SK-N-SH (cell line): ENCODE data around the gene TECPR1. TPM values are rescaled to one million over a fixed set of nuclear protein-coding genes. Genes with fewer than 3 reads are reported as not detected.

Experiments used
- CTCF ChIA-PET: fragments of 300-600, 350-600 bp; formaldehyde crosslinking; extraction: SDS; loops from one replicate; lab custom pipeline; 2021; lab: Yijun Ruan, JAX
- POLR2A ChIA-PET: fragments of 350-600 bp; sonication (Branson Sonifier 250); formaldehyde crosslinking; extraction: SDS; loops from one replicate; lab custom pipeline; 2020; ENCODE audit warnings: antibody characterized with exemption, inconsistent platforms; lab: Yijun Ruan, JAX
- DNase-seq: peaks from one replicate; pipeline ENCODE4 v3.0.0; 2012
- H2AFZ ChIP-seq: fragments of 200-600 bp; sonication (generic); 2 replicates; pipeline ENCODE4 v1.8.1; 2016; ENCODE audit warnings: antibody characterized with exemption, mild to moderate bottlenecking, low read depth
- H3F3A ChIP-seq: fragments of 200-600 bp; sonication (generic); replicated peaks from 2 replicates; pipeline ENCODE3; 2016; ENCODE audit warnings: antibody characterized with exemption, mild to moderate bottlenecking; ENCODE audit not compliant: insufficient read depth
- H3K27ac ChIP-seq, 2 experiments: fragments of 200-500 bp in 1 of 2; fragments of 200-600 bp in 1 of 2; sonication (Bioruptor generic) in 1 of 2; sonication (generic), shearing (Covaris generic) in 1 of 2; 2 replicates each; pipeline versions ENCODE4 v1.5.1 to v1.6.1; 2014 to 2016; ENCODE audit warnings: low read depth in 2 of 2, inconsistent platforms in 1 of 2, low read length in 1 of 2, mild to moderate bottlenecking in 1 of 2, mixed read lengths in 1 of 2
- H3K27me3 ChIP-seq: fragments of 200-600 bp; sonication (generic), shearing (Covaris generic); 2 replicates; pipeline ENCODE4 v1.6.1; 2016; ENCODE audit warnings: mixed run types; ENCODE audit not compliant: insufficient read depth
- H3K36me3 ChIP-seq, 2 experiments: fragments of 200-500 bp in 1 of 2; fragments of 200-600 bp in 1 of 2; sonication (Bioruptor generic) in 1 of 2; sonication (generic) in 1 of 2; replicated peaks in 1 of 2; 2 replicates each; pipeline versions ENCODE3 to v1.5.1; 2014 to 2016; ENCODE audit warnings: low read length in 1 of 2, mild to moderate bottlenecking in 1 of 2; ENCODE audit not compliant: insufficient read depth in 2 of 2, control insufficient read depth in 1 of 2
- H3K4me1 ChIP-seq, 2 experiments: fragments of 200-500 bp in 1 of 2; fragments of 200-600 bp in 1 of 2; sonication (Bioruptor generic) in 1 of 2; sonication (generic), shearing (Covaris generic) in 1 of 2; 2 replicates each; pipeline versions ENCODE4 v1.5.1 to v1.6.1; 2014 to 2016; ENCODE audit warnings: low read depth in 1 of 2, low read length in 1 of 2, mixed run types in 1 of 2; ENCODE audit not compliant: insufficient read depth in 2 of 2, control insufficient read depth in 1 of 2
- H3K4me2 ChIP-seq: fragments of 200-600 bp; sonication (generic), shearing (Covaris generic); 2 replicates; pipeline ENCODE4 v1.6.1; 2017; ENCODE audit warnings: mixed run types
- H3K4me3 ChIP-seq, 2 experiments: fragments of 200-500 bp in 1 of 2; fragments of 200-600 bp in 1 of 2; sonication (Bioruptor generic) in 1 of 2; sonication (generic), shearing (Covaris generic) in 1 of 2; 2 replicates each; pipeline versions ENCODE4 v1.5.1 to v1.8.1; 2014 to 2016; ENCODE audit warnings: low read depth in 2 of 2, inconsistent platforms in 1 of 2, low read length in 1 of 2, mild to moderate bottlenecking in 1 of 2, mixed read lengths in 1 of 2, moderate library complexity in 1 of 2
- H3K79me2 ChIP-seq: fragments of 200-600 bp; sonication (generic); 2 replicates; pipeline ENCODE4 v1.8.1; 2017; ENCODE audit warnings: mild to moderate bottlenecking; ENCODE audit not compliant: insufficient read depth
- H3K9ac ChIP-seq: fragments of 200-600 bp; sonication (generic); 2 replicates; pipeline ENCODE4 v1.6.1; 2017; ENCODE audit warnings: mixed run types
- H3K9me2 ChIP-seq: fragments of 200-600 bp; sonication (generic); 2 replicates; pipeline ENCODE4 v1.6.1; 2017; ENCODE audit warnings: mixed run types
- H3K9me3 ChIP-seq: fragments of 200-600 bp; sonication (generic); 2 replicates; pipeline ENCODE4 v1.6.1; 2017; ENCODE audit warnings: mixed run types, mild to moderate bottlenecking, moderate library complexity
- H4K20me1 ChIP-seq: fragments of 200-600 bp; sonication (generic); 2 replicates; pipeline ENCODE4 v1.6.1; 2017; ENCODE audit warnings: mild to moderate bottlenecking, mixed run types; ENCODE audit not compliant: insufficient read depth
- CHD2 ChIP-seq: fragments of 150-350 bp; IDR thresholded peaks from 2 replicates; pipeline ENCODE4 v1.6.1; 2018; ENCODE audit warnings: low read length; ENCODE audit not compliant: partially characterized antibody
- CTCF ChIP-seq: fragments of 200-600 bp; sonication (generic); IDR thresholded peaks from 2 replicates; pipeline ENCODE4 v1.6.1; 2017; ENCODE audit warnings: antibody characterized with exemption, mild to moderate bottlenecking, moderate library complexity
- EP300 ChIP-seq, 2 experiments: IDR thresholded peaks; 2 replicates each; pipeline versions ENCODE4 v1.4.0 to v1.6.1; 2012; ENCODE audit warnings: borderline replicate concordance in 1 of 2, low read depth in 1 of 2, low read length in 1 of 2
- EZH2phosphoT487 ChIP-seq: fragments of 200-600 bp; sonication (generic); IDR thresholded peaks from 2 replicates; pipeline ENCODE4 v1.6.1; 2017; ENCODE audit warnings: low read depth, mixed run types, mild to moderate bottlenecking, antibody characterized with exemption, moderate library complexity, borderline replicate concordance
- FOSL2 ChIP-seq: IDR thresholded peaks from 2 replicates; pipeline ENCODE4 v1.4.0; 2012; ENCODE audit warnings: low read depth, mild to moderate bottlenecking, moderate library complexity, borderline replicate concordance
- FOXM1 ChIP-seq: IDR thresholded peaks from 2 replicates; pipeline ENCODE4 v1.4.0; 2012; ENCODE audit warnings: low read depth, mild to moderate bottlenecking
- GABPA ChIP-seq: IDR thresholded peaks from 2 replicates; pipeline ENCODE4 v1.4.0; 2012; ENCODE audit warnings: low read depth, mild to moderate bottlenecking
- GATA2 ChIP-seq: sonication (generic); formaldehyde crosslinking; IDR thresholded peaks from 2 replicates; pipeline ENCODE4 v1.5.0; 2020; ENCODE audit warnings: mild to moderate bottlenecking, missing genetic modification reagents
- MAX ChIP-seq: IDR thresholded peaks from 2 replicates; pipeline ENCODE4 v1.4.0; 2012; ENCODE audit warnings: low read depth
- MEF2A ChIP-seq: IDR thresholded peaks from 2 replicates; pipeline ENCODE4 v1.4.0; 2012; ENCODE audit warnings: low read depth, borderline replicate concordance
- NRF1 ChIP-seq: IDR thresholded peaks from 2 replicates; pipeline ENCODE4 v1.6.1; 2012; ENCODE audit warnings: low read depth, mild to moderate bottlenecking, low read length
- PBX3 ChIP-seq: IDR thresholded peaks from 2 replicates; pipeline ENCODE4; 2012
- RAD21 ChIP-seq: IDR thresholded peaks from 2 replicates; pipeline ENCODE4 v1.6.1; 2012; ENCODE audit warnings: mild to moderate bottlenecking, low read length
- RXRA ChIP-seq: IDR thresholded peaks from 2 replicates; pipeline ENCODE4 v1.4.0; 2012; ENCODE audit warnings: low read depth, mild to moderate bottlenecking, borderline replicate concordance
- TAF1 ChIP-seq: IDR thresholded peaks from 2 replicates; pipeline ENCODE4 v1.6.1; 2012; ENCODE audit warnings: low read depth, mild to moderate bottlenecking, low read length, moderate library complexity, borderline replicate concordance
- TCF12 ChIP-seq: IDR thresholded peaks from 2 replicates; pipeline ENCODE4 v1.4.0; 2012
- TEAD4 ChIP-seq: IDR thresholded peaks from 2 replicates; pipeline ENCODE4 v1.4.0; 2012; ENCODE audit warnings: mild to moderate bottlenecking, borderline replicate concordance; ENCODE audit not compliant: insufficient read depth
- USF1 ChIP-seq: IDR thresholded peaks from 2 replicates; pipeline ENCODE4 v1.4.0; 2012; ENCODE audit warnings: low read depth, borderline replicate concordance
- ZBTB33 ChIP-seq: IDR thresholded peaks from 2 replicates; pipeline ENCODE4 v1.4.0; 2012; ENCODE audit warnings: low read depth, borderline replicate concordance
- WGBS: methylation state at CpG from one replicate; pipeline ENCODE4 v1.1.6; 2017; ENCODE audit warnings: low lambda C conversion rate; 5-methylcytosine and 5-hydroxymethylcytosine counted together
- polyA plus RNA-seq, 3 experiments: library from polyadenylated mRNA; depleted of rRNA; stranded (reverse); fragments of >200 nt; gene quantifications; 2 replicates each; pipeline ENCODE4 v1.2.3, GENCODE V29; 2012

Gene TECPR1
- polyA plus RNA-seq, 1 of the 3 experiments (the other 2 are of a cell fraction): 6.8 TPM

- Histone ChIP-seq H3K36me3 (peaks cover 4 to 13% of the 10 kb centered on the region in 2 experiments), H3K4me2 (no peak overlapping the region), H3K27me3 (no peaks in the 10 kb centered on the region), H3F3A (peaks cover 4% of the 10 kb centered on the region), H3K9me3 (no peaks in the 10 kb centered on the region), H3K9ac (no peak overlapping the region), H3K4me1 (no peaks in the 10 kb centered on the region), H4K20me1 (no peaks in the 10 kb centered on the region), H2AFZ (no peak overlapping the region), H3K27ac (no peak overlapping the region), H3K9me2 (no peaks in the 10 kb centered on the region), H3K4me3 (no peak overlapping the region), H3K79me2 (no peaks in the 10 kb centered on the region)
- DNase-seq: no peak
- no peak for TF ChIP-seq GATA2 (CRISPR knock-in tag)
- TF ChIP-seq FOXM1: no peak
- no peak for TF ChIP-seq TEAD4
- no peak for TF ChIP-seq CHD2
- TF ChIP-seq EP300 (IDR thresholded peaks at IDR 0.05; ENCODE audit: borderline replicate concordance in 1 of 2, low read depth in 1 of 2, low read length in 1 of 2): no peak
- no peak for TF ChIP-seq CTCF
- TF ChIP-seq PBX3: no peak
- no peak for TF ChIP-seq GABPA
- no peak for TF ChIP-seq NRF1
- no peak for TF ChIP-seq RXRA
- TF ChIP-seq MEF2A: no peak
- WGBS: 85% methylated on average over 15 of the region's 16 CpGs
- ChIA-PET POLR2A (no interaction called here), CTCF (interaction anchor here (1.2 kb wide), 1 partner anchor 205 kb away, joined by 4 read pairs; no protein-coding TSS in a partner anchor)
Observed at GRCh38 chr7:98225913-98226614, 26.0 kb downstream of the TECPR1 start.

- Histone ChIP-seq H3K4me2 (no peak overlapping the region), H3K79me2 (no peaks in the 10 kb centered on the region), H3K36me3 (peaks cover 8 to 13% of the 10 kb centered on the region in 2 experiments), H2AFZ (no peak overlapping the region), H3K9me2 (no peaks in the 10 kb centered on the region), H3F3A (peaks cover 4% of the 10 kb centered on the region), H3K27me3 (no peaks in the 10 kb centered on the region), H3K9me3 (no peaks in the 10 kb centered on the region), H3K4me1 (no peaks in the 10 kb centered on the region), H3K4me3 (no peak overlapping the region), H3K27ac (no peak overlapping the region), H4K20me1 (no peaks in the 10 kb centered on the region), H3K9ac (no peak overlapping the region)
- ChIA-PET CTCF (interaction anchor here (0.6 to 1.0 kb wide), 2 partner anchors 204 to 222 kb away, joined by 3 to 4 read pairs; no protein-coding TSS in a partner anchor), POLR2A (interaction anchor here (0.6 kb wide), 1 partner anchor 1064 kb away, joined by 4 read pairs; no protein-coding TSS in a partner anchor)
- DNase-seq: no peak
- WGBS: 100% methylated on average over 4 of the region's 21 CpGs
- no peak for TF ChIP-seq MAX
- TF ChIP-seq RAD21: no peak
- TF ChIP-seq ZBTB33: no peak
- TF ChIP-seq TAF1: no peak
- no peak for TF ChIP-seq GABPA
- no peak for TF ChIP-seq USF1
- no peak for TF ChIP-seq FOSL2
- TF ChIP-seq RXRA: no peak
- TF ChIP-seq TCF12: no peak
- no peak for TF ChIP-seq EZH2phosphoT487
- TF ChIP-seq EP300 (IDR thresholded peaks at IDR 0.05; ENCODE audit: borderline replicate concordance in 1 of 2, low read depth in 1 of 2, low read length in 1 of 2): no peak
- no peak for TF ChIP-seq CHD2
Observed at GRCh38 chr7:98224701-98225181, 27.3 kb downstream of the TECPR1 start.
